Thyroid gland (tissue), 4 donors: ENCODE measurements around the gene CFDP1. TPM values are rescaled to one million over a fixed set of nuclear protein-coding genes. Genes with fewer than 3 reads are reported as not detected.
"Not testable (repeated sequence)": the region's sequence is repeated elsewhere in the genome, so short reads cannot be mapped to it uniquely, and the experiment has no call there.

ENCODE experiments used
- DNase-seq, 2 donors: peaks; one replicate each; pipeline ENCODE4 v3.0.0-alpha.2; 2019
- H3K27ac ChIP-seq, 3 donors: fragments of 200-600 bp; sonication (generic); 1 replicate in 2 of 3; 2 replicates in 1 of 3; pipeline ENCODE4 v1.5.1; 2016 to 2019; ENCODE audit warnings: mild to moderate bottlenecking in 1 of 3, moderate library complexity in 1 of 3
- H3K27me3 ChIP-seq: fragments of 200-600 bp; sonication (generic); one replicate; pipeline ENCODE4 v1.5.1; 2019
- H3K36me3 ChIP-seq, 2 donors: fragments of 200-600 bp; sonication (generic); one replicate each; pipeline ENCODE4 v1.5.1; 2016 to 2019
- H3K4me1 ChIP-seq, 2 donors: fragments of 200-600 bp; sonication (generic); one replicate each; pipeline ENCODE4 v1.5.1; 2017 to 2019
- H3K4me3 ChIP-seq, 3 donors: fragments of 200-600 bp; sonication (generic); replicated peaks in 1 of 3; 1 replicate in 2 of 3; 2 replicates in 1 of 3; pipeline ENCODE4 v1.5.1; 2016; ENCODE audit warnings: mild to moderate bottlenecking in 1 of 3
- H3K9me3 ChIP-seq: fragments of 200-600 bp; sonication (generic); one replicate; pipeline ENCODE4 v1.5.1; 2017
- POLR2A ChIP-seq, 2 donors: fragments of 450-650 bp; IDR thresholded peaks; one replicate each; pipeline ENCODE4 v1.6.1; 2017; ENCODE audit warnings: antibody characterized with exemption in 2 of 2, mild to moderate bottlenecking in 2 of 2, moderate library complexity in 1 of 2
- WGBS, 2 donors: methylation state at CpG; one replicate each; pipeline ENCODE4 v1.1.5; 2017; 5-methylcytosine and 5-hydroxymethylcytosine counted together
- intact Hi-C: fragments of 100-400 bp; cut with DNase I; formaldehyde crosslinking; loops from one replicate; pipeline ENCODE4 v1.15.1; 2023
- total RNA-seq, 4 donors: library from RNA; depleted of rRNA; stranded (reverse); fragments of >200 nt; gene quantifications; one replicate each; pipeline ENCODE4 v1.2.3, GENCODE V29; 2016
- TF ChIP-seq, protein P1 (sequence below), 6 experiments: fragments of 200-600 bp in 3 of 6; fragments of 450-650 bp in 3 of 6; sonication (generic) in 3 of 6; IDR thresholded peaks; one replicate each; pipeline ENCODE4 v1.5.1; 2016 to 2019; ENCODE audit warnings: antibody characterized with exemption in 6 of 6, mild to moderate bottlenecking in 2 of 6, inconsistent platforms in 1 of 6, moderate library complexity in 1 of 6

CFDP1 gene
- total RNA-seq, 4 donors from 2014 or later: 50.5 to 77.9 (median 60.7) TPM

- Histone ChIP-seq H3K9me3 (no peaks in the 10 kb centered on the region), H3K36me3 (no peaks in the 10 kb centered on the region), H3K27ac (no peak overlapping the region), H3K4me1 (peaks cover 0 to 2% of the 10 kb centered on the region in 2 donors), H3K27me3 (no peaks in the 10 kb centered on the region), H3K4me3 (no peak overlapping the region)
- intact Hi-C loops: no loop called here
- DNase-seq: no peak
- whole genome bisulfite sequencing, 2 donors: 87 to 88% methylated on average over 15 to 23 of the region's 23 CpGs
- no peak for TF ChIP-seq POLR2A (IDR thresholded peaks at IDR 0.05)
- TF ChIP-seq, protein P1, sequence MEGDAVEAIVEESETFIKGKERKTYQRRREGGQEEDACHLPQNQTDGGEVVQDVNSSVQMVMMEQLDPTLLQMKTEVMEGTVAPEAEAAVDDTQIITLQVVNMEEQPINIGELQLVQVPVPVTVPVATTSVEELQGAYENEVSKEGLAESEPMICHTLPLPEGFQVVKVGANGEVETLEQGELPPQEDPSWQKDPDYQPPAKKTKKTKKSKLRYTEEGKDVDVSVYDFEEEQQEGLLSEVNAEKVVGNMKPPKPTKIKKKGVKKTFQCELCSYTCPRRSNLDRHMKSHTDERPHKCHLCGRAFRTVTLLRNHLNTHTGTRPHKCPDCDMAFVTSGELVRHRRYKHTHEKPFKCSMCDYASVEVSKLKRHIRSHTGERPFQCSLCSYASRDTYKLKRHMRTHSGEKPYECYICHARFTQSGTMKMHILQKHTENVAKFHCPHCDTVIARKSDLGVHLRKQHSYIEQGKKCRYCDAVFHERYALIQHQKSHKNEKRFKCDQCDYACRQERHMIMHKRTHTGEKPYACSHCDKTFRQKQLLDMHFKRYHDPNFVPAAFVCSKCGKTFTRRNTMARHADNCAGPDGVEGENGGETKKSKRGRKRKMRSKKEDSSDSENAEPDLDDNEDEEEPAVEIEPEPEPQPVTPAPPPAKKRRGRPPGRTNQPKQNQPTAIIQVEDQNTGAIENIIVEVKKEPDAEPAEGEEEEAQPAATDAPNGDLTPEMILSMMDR (IDR thresholded peaks at IDR 0.05): no peak
Observed at GRCh38 chr16:75273054-75273925, 160.0 kb downstream of the CFDP1 start.

DNA sequence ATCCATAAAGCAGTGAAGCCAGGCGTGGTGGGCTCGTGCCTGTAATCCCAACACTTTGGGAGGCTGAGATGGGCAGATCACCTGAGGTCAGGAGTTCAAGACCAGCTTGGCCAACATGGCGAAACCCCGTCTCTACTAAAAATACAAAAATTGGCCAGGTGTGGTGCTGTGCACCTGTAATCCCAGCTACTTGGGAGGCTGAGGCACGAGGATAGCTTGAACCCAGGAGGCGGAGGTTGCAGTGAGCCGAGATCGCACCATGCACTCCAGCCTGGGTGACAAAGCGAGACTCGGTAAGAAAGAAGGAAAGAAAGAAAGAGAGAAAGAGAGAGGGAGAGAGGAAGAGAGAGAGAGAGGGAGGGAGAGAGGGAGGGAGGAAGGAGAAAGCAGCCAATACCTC is 160.7 kb downstream of the CFDP1 start:
- DNase-seq, intact Hi-C loops, H3K27me3 ChIP-seq, H3K36me3 ChIP-seq, H3K4me3 ChIP-seq, H3K27ac ChIP-seq, H3K4me1 ChIP-seq, H3K9me3 ChIP-seq: not testable (repeated sequence)
- 88 to 91% methylated on average over 10 of the region's 10 CpGs for WGBS, 2 donors

GRCh38 chr16:75272097-75272551 is 161.2 kb downstream of the CFDP1 start:
- DNase-seq: no peak
- Histone ChIP-seq H3K36me3 (no peaks in the 10 kb centered on the region), H3K9me3 (no peaks in the 10 kb centered on the region), H3K27me3 (no peaks in the 10 kb centered on the region), H3K27ac (no peak overlapping the region), H3K4me1 (peaks cover 7 to 14% of the 10 kb centered on the region in 2 donors), H3K4me3 (no peak overlapping the region)
- TF ChIP-seq POLR2A (IDR thresholded peaks at IDR 0.05): no peak
- TF ChIP-seq, protein P1 (IDR thresholded peaks at IDR 0.05): no peak
- intact Hi-C loops: no loop called here
- WGBS, 2 donors: 56 to 67% methylated on average over 6 to 11 of the region's 12 CpGs

GRCh38 chr16:75271441-75272096 is 161.7 kb downstream of the CFDP1 start:
- Histone ChIP-seq H3K27ac (no peak overlapping the region), H3K9me3 (no peaks in the 10 kb centered on the region), H3K36me3 (no peaks in the 10 kb centered on the region), H3K27me3 (no peaks in the 10 kb centered on the region), H3K4me1 (peaks cover 11 to 20% of the 10 kb centered on the region in 2 donors), H3K4me3 (no peak overlapping the region)
- no peak for TF ChIP-seq POLR2A (IDR thresholded peaks at IDR 0.05)
- TF ChIP-seq, protein P1 (IDR thresholded peaks at IDR 0.05): no peak
- intact Hi-C loops: no loop called here
- 87 to 93% methylated on average over 5 to 6 of the region's 6 CpGs for WGBS, 2 donors
- DNase-seq: no peak

- H3K27me3 ChIP-seq, H3K4me3 ChIP-seq, H3K9me3 ChIP-seq, intact Hi-C loops, DNase-seq, H3K36me3 ChIP-seq: not testable (repeated sequence)
- 87 to 91% methylated on average over 9 of the region's 9 CpGs for WGBS, 2 donors
- Histone ChIP-seq H3K27ac (peak overlapping the region in 1 of 3 donors; percentile 91), H3K4me1 (peaks cover 23 to 26% of the 10 kb centered on the region in 2 donors)
Observed at GRCh38 chr16:75269358-75269757, 163.9 kb downstream of the CFDP1 start.
